H9 (cell line): ENCODE measurements around the gene NOS1AP. TPM values are rescaled to one million over a fixed set of nuclear protein-coding genes. Genes with fewer than 3 reads are reported as not detected.

Experiments used
- DNase-seq: peaks from one replicate; pipeline ENCODE4 v3.0.0-alpha.2; 2017
- H2AFZ ChIP-seq: one replicate; pipeline ENCODE4 v1.6.1; 2013; ENCODE audit warnings: mild to moderate bottlenecking, low read length, control low read depth, moderate library complexity
- H2AK5ac ChIP-seq: 2 replicates; pipeline ENCODE4 v1.6.1; 2013; ENCODE audit warnings: low read length, control low read depth, mixed read lengths; ENCODE audit not compliant: insufficient read length
- H2BK120ac ChIP-seq: one replicate; pipeline ENCODE4 v1.6.1; 2013; ENCODE audit warnings: low read depth, mild to moderate bottlenecking, low read length, control low read depth, inconsistent platforms; ENCODE audit not compliant: poor library complexity, severe bottlenecking
- H2BK12ac ChIP-seq: 2 replicates; pipeline ENCODE4 v1.6.1; 2013; ENCODE audit warnings: low read length, control low read depth, mixed read lengths, low read depth; ENCODE audit not compliant: insufficient read length
- H2BK15ac ChIP-seq: 2 replicates; pipeline ENCODE4 v1.6.1; 2013; ENCODE audit warnings: low read depth, low read length, control low read depth
- H2BK20ac ChIP-seq: one replicate; pipeline ENCODE4 v1.6.1; 2013; ENCODE audit warnings: low read depth, mild to moderate bottlenecking, low read length, control low read depth, inconsistent platforms; ENCODE audit not compliant: poor library complexity, severe bottlenecking
- H2BK5ac ChIP-seq: 2 replicates; pipeline ENCODE4 v1.6.1; 2013; ENCODE audit warnings: low read length, control low read depth, mixed read lengths; ENCODE audit not compliant: insufficient read length
- H3K14ac ChIP-seq: 2 replicates; pipeline ENCODE4 v1.6.1; 2013; ENCODE audit warnings: low read length, control low read depth; ENCODE audit not compliant: insufficient read depth
- H3K18ac ChIP-seq: 2 replicates; pipeline ENCODE4 v1.6.1; 2013; ENCODE audit warnings: low read depth, mild to moderate bottlenecking, mixed read lengths, low read length, control low read depth; ENCODE audit not compliant: insufficient read length
- H3K23ac ChIP-seq: 2 replicates; pipeline ENCODE4 v1.6.1; 2013; ENCODE audit warnings: low read length, control low read depth, mixed read lengths, low read depth; ENCODE audit not compliant: insufficient read length
- H3K23me2 ChIP-seq: 2 replicates; pipeline ENCODE4 v1.6.1; 2013; ENCODE audit warnings: low read depth, mild to moderate bottlenecking, mixed read lengths, low read length, control low read depth; ENCODE audit not compliant: insufficient read length, poor library complexity, severe bottlenecking
- H3K27ac ChIP-seq: 2 replicates; pipeline ENCODE4 v1.5.1; 2013; ENCODE audit warnings: low read length, control low read depth, mixed read lengths, low read depth; ENCODE audit not compliant: insufficient read length
- H3K27me3 ChIP-seq: 2 replicates; pipeline ENCODE4 v1.6.1; 2013; ENCODE audit warnings: low read length, control low read depth, inconsistent platforms; ENCODE audit not compliant: insufficient read depth
- H3K4ac ChIP-seq: 2 replicates; pipeline ENCODE4 v1.6.1; 2013; ENCODE audit warnings: low read depth, mild to moderate bottlenecking, control low read depth, inconsistent platforms, low read length, moderate library complexity
- H3K4me1 ChIP-seq: 2 replicates; pipeline ENCODE4 v1.6.1; 2013; ENCODE audit warnings: low read length, control low read depth, inconsistent platforms; ENCODE audit not compliant: insufficient read depth
- H3K4me2 ChIP-seq: 2 replicates; pipeline ENCODE4 v1.6.1; 2013; ENCODE audit warnings: low read length, control low read depth, mixed read lengths; ENCODE audit not compliant: insufficient read length, insufficient read depth
- H3K56ac ChIP-seq: 2 replicates; pipeline ENCODE4 v1.6.1; 2013; ENCODE audit warnings: low read depth, mild to moderate bottlenecking, mixed read lengths, low read length, control low read depth; ENCODE audit not compliant: insufficient read length
- H3K79me1 ChIP-seq: 2 replicates; pipeline ENCODE4 v1.6.1; 2013; ENCODE audit warnings: low read depth, mild to moderate bottlenecking, moderate library complexity, low read length, control low read depth, inconsistent platforms; ENCODE audit not compliant: insufficient read depth, poor library complexity, severe bottlenecking
- H3K79me2 ChIP-seq: 2 replicates; pipeline ENCODE4 v1.6.1; 2013; ENCODE audit warnings: low read length, control low read depth, inconsistent platforms; ENCODE audit not compliant: insufficient read depth
- H3K9ac ChIP-seq: 2 replicates; pipeline ENCODE4 v1.6.1; 2013; ENCODE audit warnings: low read length, control low read depth, mixed read lengths; ENCODE audit not compliant: insufficient read length; ENCODE audit errors: extremely low read depth
- H3K9me3 ChIP-seq: one replicate; pipeline ENCODE4 v1.6.1; 2013; ENCODE audit warnings: low read depth, low read length, inconsistent platforms; ENCODE audit not compliant: control insufficient read depth
- H3T11ph ChIP-seq: one replicate; pipeline ENCODE4 v1.6.1; 2013; ENCODE audit warnings: mild to moderate bottlenecking, low read length, control low read depth, inconsistent platforms
- H4K20me1 ChIP-seq: one replicate; pipeline ENCODE4 v1.6.1; 2013; ENCODE audit not compliant: control insufficient read depth, insufficient read length, insufficient read depth
- H4K5ac ChIP-seq: 2 replicates; pipeline ENCODE4 v1.6.1; 2013; ENCODE audit warnings: low read depth, mild to moderate bottlenecking, mixed read lengths, low read length, control low read depth; ENCODE audit not compliant: insufficient read length
- H4K8ac ChIP-seq: replicated peaks from 2 replicates; pipeline ENCODE4 v1.6.1; 2013; ENCODE audit warnings: low read length, control low read depth, mixed read lengths, low read depth; ENCODE audit not compliant: insufficient read length
- H4K91ac ChIP-seq: 2 replicates; pipeline ENCODE4 v1.6.1; 2013; ENCODE audit warnings: low read depth, mild to moderate bottlenecking, moderate library complexity, mixed read lengths, low read length, control low read depth; ENCODE audit not compliant: insufficient read length
- H3K27ac Mint-ChIP-seq, 3 experiments: 2 replicates in 2 of 3; 3 replicates in 1 of 3; pipeline ENCODE4 v1.8.0; 2020 to 2021; ENCODE audit warnings: mixed read lengths in 3 of 3, mild to moderate bottlenecking in 1 of 3, moderate library complexity in 1 of 3
- H3K27me3 Mint-ChIP-seq: 2 replicates; pipeline ENCODE4 v1.8.0; 2021; ENCODE audit warnings: low read depth, mild to moderate bottlenecking, moderate library complexity, mixed read lengths
- H3K36me3 Mint-ChIP-seq, 3 experiments: 2 replicates in 2 of 3; 3 replicates in 1 of 3; pipeline ENCODE4 v1.8.0; 2020 to 2021; ENCODE audit warnings: low read depth in 3 of 3, mixed read lengths in 3 of 3; ENCODE audit not compliant: insufficient read depth in 1 of 3
- H3K4me1 Mint-ChIP-seq, 2 experiments: 2 replicates each; pipeline ENCODE4 v1.8.0; 2020; ENCODE audit warnings: mixed read lengths in 2 of 2
- H3K4me3 Mint-ChIP-seq, 2 experiments: 2 replicates in 1 of 2; 3 replicates in 1 of 2; pipeline ENCODE4 v1.8.0; 2020 to 2021; ENCODE audit warnings: mild to moderate bottlenecking in 2 of 2, mixed read lengths in 2 of 2, moderate library complexity in 1 of 2
- H3K9me3 Mint-ChIP-seq, 2 experiments: 2 replicates in 1 of 2; 3 replicates in 1 of 2; pipeline ENCODE4 v1.8.0; 2020; ENCODE audit warnings: mild to moderate bottlenecking in 2 of 2, mixed read lengths in 2 of 2, moderate library complexity in 1 of 2
- WGBS: extraction: QIAGEN DNeasy Blood & Tissue Kit; methylation state at CpG from one replicate; pipeline ENCODE4 v1.1.7; 2013; ENCODE audit warnings: missing lambda C conversion rate, low lambda C conversion rate, mixed read lengths; ENCODE audit not compliant: insufficient read length; ENCODE audit errors: extremely low coverage; 5-methylcytosine and 5-hydroxymethylcytosine counted together
- total RNA-seq: library from RNA; stranded (reverse); gene quantifications from 2 replicates; pipeline ENCODE4 v1.2.1, GENCODE V29; 2021
- TF ChIP-seq, protein P1 (sequence below): fragments of 200-600 bp; sonication (generic); conservative IDR thresholded peaks from 3 replicates; pipeline ENCODE4 v1.8.0; 2021; ENCODE audit warnings: antibody characterized with exemption, mild to moderate bottlenecking

Gene NOS1AP
- total RNA-seq, 1 experiment from 2014 or later, result 8.4 TPM

DNA sequence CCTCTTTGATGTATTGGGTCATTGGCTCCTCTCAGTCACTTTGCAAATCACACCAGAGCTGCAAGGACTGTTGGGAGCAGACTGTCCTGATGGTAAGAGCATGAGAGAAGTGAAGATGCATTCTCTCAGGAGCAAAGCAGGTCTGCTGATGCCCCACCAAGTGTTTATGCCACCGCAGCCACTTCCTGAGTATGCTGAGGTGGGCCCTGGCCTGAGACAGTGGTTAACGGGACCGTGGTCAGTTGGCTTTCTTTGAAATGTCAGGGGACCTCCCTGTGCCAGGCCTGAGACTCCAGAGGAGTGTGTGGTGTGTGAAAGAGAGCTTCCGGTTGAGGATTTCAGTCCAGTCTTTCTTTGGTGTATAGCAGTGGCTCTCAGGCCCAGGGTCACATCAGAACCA lies 227.7 kb downstream of the NOS1AP start:
- Histone ChIP-seq H3K23me2 (no peaks in the 10 kb centered on the region), H3K18ac (no peak overlapping the region), H4K5ac (no peak overlapping the region), H3K27me3 (no peaks in the 10 kb centered on the region), H3K4ac (no peak overlapping the region), H3T11ph (no peak overlapping the region), H4K91ac (no peak overlapping the region), H2AFZ (no peak overlapping the region), H2BK120ac (no peak overlapping the region), H3K27ac (no peak overlapping the region), H3K79me1 (no peaks in the 10 kb centered on the region), H3K56ac (no peak overlapping the region), H2BK12ac (no peak overlapping the region), H3K79me2 (no peaks in the 10 kb centered on the region), H3K23ac (no peak overlapping the region), H3K4me2 (no peak overlapping the region), H3K9me3 (no peaks in the 10 kb centered on the region), H4K8ac (no peak overlapping the region), H2AK5ac (no peak overlapping the region), H3K9ac (no peak overlapping the region), H2BK15ac (no peak overlapping the region), H3K14ac (no peak overlapping the region; the same call in 1 of the 2 replicates), H2BK5ac (no peak overlapping the region), H3K4me1 (peaks cover 5% of the 10 kb centered on the region; the same call in 1 of the 2 replicates), H2BK20ac (no peak overlapping the region), H4K20me1 (no peaks in the 10 kb centered on the region)
- no peaks in the 10 kb centered on the region for H3K9me3 Mint-ChIP-seq
- WGBS, result no CpG with 5 or more reads among the region's 4 CpGs
- peaks cover 33 to 36% of the 10 kb centered on the region in 2 experiments for H3K4me1 Mint-ChIP-seq
- no peak overlapping the region for H3K4me3 Mint-ChIP-seq
- TF ChIP-seq, protein P1, sequence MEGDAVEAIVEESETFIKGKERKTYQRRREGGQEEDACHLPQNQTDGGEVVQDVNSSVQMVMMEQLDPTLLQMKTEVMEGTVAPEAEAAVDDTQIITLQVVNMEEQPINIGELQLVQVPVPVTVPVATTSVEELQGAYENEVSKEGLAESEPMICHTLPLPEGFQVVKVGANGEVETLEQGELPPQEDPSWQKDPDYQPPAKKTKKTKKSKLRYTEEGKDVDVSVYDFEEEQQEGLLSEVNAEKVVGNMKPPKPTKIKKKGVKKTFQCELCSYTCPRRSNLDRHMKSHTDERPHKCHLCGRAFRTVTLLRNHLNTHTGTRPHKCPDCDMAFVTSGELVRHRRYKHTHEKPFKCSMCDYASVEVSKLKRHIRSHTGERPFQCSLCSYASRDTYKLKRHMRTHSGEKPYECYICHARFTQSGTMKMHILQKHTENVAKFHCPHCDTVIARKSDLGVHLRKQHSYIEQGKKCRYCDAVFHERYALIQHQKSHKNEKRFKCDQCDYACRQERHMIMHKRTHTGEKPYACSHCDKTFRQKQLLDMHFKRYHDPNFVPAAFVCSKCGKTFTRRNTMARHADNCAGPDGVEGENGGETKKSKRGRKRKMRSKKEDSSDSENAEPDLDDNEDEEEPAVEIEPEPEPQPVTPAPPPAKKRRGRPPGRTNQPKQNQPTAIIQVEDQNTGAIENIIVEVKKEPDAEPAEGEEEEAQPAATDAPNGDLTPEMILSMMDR, result no peak
- peaks cover 0 to 5% (median 0%) of the 10 kb centered on the region in 3 experiments; a peak in 2 of 7 replicates for H3K36me3 Mint-ChIP-seq
- H3K27ac Mint-ChIP-seq, result peak overlapping the region in 1 of 3 experiments; percentile 52; a peak in 1 of 7 replicates
- H3K27me3 Mint-ChIP-seq, result no peaks in the 10 kb centered on the region
- DNase-seq, result no peak
